CD4-positive, alpha-beta T cell treated with Interleukin-2 at 100 ng/mL for 4 hours (primary cell): ENCODE results near the gene TNFRSF19.

ENCODE experiments used
- DNase-seq: peaks from one replicate; pipeline ENCODE4 v3.0.0-alpha.2; 2020; ENCODE audit warnings: low spot score

The TNFRSF19 gene

GRCh38 chr13:23716401-23716800, 146.2 kb downstream of the TNFRSF19 start:
- no peak for DNase-seq

GRCh38 chr13:23718996-23719395, 148.8 kb downstream of the TNFRSF19 start:
- DNase-seq = no peak

GRCh38 chr13:23722726-23723453, 152.7 kb downstream of the TNFRSF19 start:
- no peak for DNase-seq

- DNase-seq = no peak
These were observed 153.3 kb downstream of the TNFRSF19 start for GRCh38 chr13:23723471-23723870.

GRCh38 chr13:23724196-23724970, 154.2 kb downstream of the TNFRSF19 start:
- no peak for DNase-seq
